B cell (primary cell): ENCODE measurements around the gene OR6A2.

Source experiments
- CTCF ChIP-seq: fragments of 200-600 bp; IDR thresholded peaks from one replicate; pipeline ENCODE4 v1.8.0; 2022; ENCODE audit warnings: antibody characterized with exemption, mild to moderate bottlenecking
- EZH2 ChIP-seq: IDR thresholded peaks from 2 replicates; pipeline ENCODE4 v1.6.1; 2012; ENCODE audit warnings: borderline replicate concordance, low read depth, mild to moderate bottlenecking, moderate library complexity, low read length; ENCODE audit not compliant: insufficient read depth, poor library complexity, severe bottlenecking

GRCh38 chr11:6745018-6745417 is 54.5 kb downstream of the OR6A2 start:
- TF ChIP-seq CTCF (no peak), EZH2 (no peak)
